ENCODE results near the gene DPH2. TPM values are rescaled to one million over a fixed set of nuclear protein-coding genes. Genes with fewer than 3 reads are reported as not detected.

Gene DPH2
- total and polyA plus RNA-seq, 12 donors = 12.0 to 48.0 (median 24.5) TPM

- Histone ChIP-seq H3K4me1 (replicated peaks in 1 of 2) (peaks cover 0 to 3% of the 10 kb centered on the region in 2 donors), H3K27me3 (no peaks in the 10 kb centered on the region), H3K27ac (no peak overlapping the region), H3K9me3 (replicated peaks in 1 of 3) (no peaks in the 10 kb centered on the region), H3K4me3 (no peak overlapping the region), H3K36me3 (replicated peaks in 1 of 2) (peaks cover 0 to 6% of the 10 kb centered on the region in 2 donors)
- no peak for DNase-seq
- TF ChIP-seq CTCF (IDR thresholded peaks at IDR 0.05) = no peak
- WGBS, 4 donors = 79 to 94% (median 84%) methylated on average over 2 to 8 of the region's 8 CpGs
- intact Hi-C loops (cut with DNase I) = loop anchor here (5.0 kb wide), 1 partner anchor 35 kb away; no protein-coding TSS in a partner anchor
Observed at GRCh38 chr1:44002165-44002564, 32.4 kb downstream of the DPH2 start.

- Histone ChIP-seq H3K4me3 (no peak overlapping the region), H3K9me3 (replicated peaks in 1 of 3) (no peaks in the 10 kb centered on the region), H3K4me1 (replicated peaks in 1 of 2) (peaks cover 0 to 3% of the 10 kb centered on the region in 2 donors), H3K36me3 (replicated peaks in 1 of 2) (peaks cover 0 to 6% of the 10 kb centered on the region in 2 donors), H3K27me3 (no peaks in the 10 kb centered on the region), H3K27ac (no peak overlapping the region)
- WGBS, 4 donors = 73 to 88% (median 83%) methylated on average over 3 to 14 of the region's 14 CpGs
- DNase-seq = no peak
- TF ChIP-seq POLR2A (IDR thresholded peaks at IDR 0.05) (no peak), CTCF (IDR thresholded peaks at IDR 0.05) (no peak)
- intact Hi-C loops (cut with DNase I) = loop anchor here (5.0 kb wide), 1 partner anchor 35 kb away; no protein-coding TSS in a partner anchor
Observed at GRCh38 chr1:44002606-44003157, 32.9 kb downstream of the DPH2 start.

- DNase-seq = no peak
- H3K36me3 ChIP-seq (replicated peaks in 1 of 2) = no peaks in the 10 kb centered on the region
- no peak overlapping the region for H3K27ac ChIP-seq
- no peak for TF ChIP-seq CTCF (IDR thresholded peaks at IDR 0.05)
- no peak for TF ChIP-seq POLR2A (IDR thresholded peaks at IDR 0.05)
- intact Hi-C loops (cut with DNase I) = no loop called here
- no peaks in the 10 kb centered on the region for H3K9me3 ChIP-seq (replicated peaks in 1 of 3)
- H3K4me1 ChIP-seq (replicated peaks in 1 of 2) = peaks cover 0 to 3% of the 10 kb centered on the region in 2 donors
- no peak overlapping the region for H3K4me3 ChIP-seq
- no peaks in the 10 kb centered on the region for H3K27me3 ChIP-seq
- WGBS, 4 donors = 94 to 98% (median 95%) methylated on average over 12 of the region's 12 CpGs
Observed at GRCh38 chr1:44008259-44008658, 38.4 kb downstream of the DPH2 start.

GRCh38 chr1:44010935-44011471 is 41.2 kb downstream of the DPH2 start:
- DNase-seq = no peak
- intact Hi-C loops (cut with DNase I) = loop anchor here in 1 of 2 donors (10.0 kb wide), 1 partner anchor 204 kb away; the partner anchor contains the start of gene DMAP1
- H3K27me3 ChIP-seq = no peaks in the 10 kb centered on the region
- TF ChIP-seq POLR2A (IDR thresholded peaks at IDR 0.05) = no peak
- TF ChIP-seq CTCF (IDR thresholded peaks at IDR 0.05) = no peak
- no peaks in the 10 kb centered on the region for H3K36me3 ChIP-seq (replicated peaks in 1 of 2)
- WGBS, 4 donors = 80 to 93% (median 87%) methylated on average over 4 to 11 of the region's 11 CpGs
- H3K9me3 ChIP-seq (replicated peaks in 1 of 3) = no peaks in the 10 kb centered on the region
- H3K4me3 ChIP-seq = no peak overlapping the region
- H3K27ac ChIP-seq = no peak overlapping the region
- H3K4me1 ChIP-seq (replicated peaks in 1 of 2) = no peaks in the 10 kb centered on the region

Measured in adrenal gland (tissue), 12 donors.